Thoracic aorta (tissue), 2 donors: ENCODE data around the gene DAO. TPM values are rescaled to one million over a fixed set of nuclear protein-coding genes. Genes with fewer than 3 reads are reported as not detected.

Experiments
- ATAC-seq: fragments of 150-250 bp; one replicate; pipeline ENCODE4 v1.8.0; 2017; ENCODE audit warnings: low read depth; ENCODE audit not compliant: insufficient number of reproducible peaks, low FRiP score
- DNase-seq: peaks from one replicate; pipeline ENCODE4 v3.0.0-alpha.2; 2020; ENCODE audit warnings: low spot score
- H3K27ac ChIP-seq, 2 donors: fragments of 200-600 bp; sonication (generic); 1 replicate in 1 of 2; 2 replicates in 1 of 2; pipeline ENCODE4 v1.5.1; 2016; ENCODE audit warnings: mild to moderate bottlenecking in 2 of 2, moderate library complexity in 2 of 2
- H3K27me3 ChIP-seq: fragments of 200-600 bp; sonication (generic); replicated peaks from 2 replicates; pipeline ENCODE4 v1.6.0; 2016; ENCODE audit warnings: mild to moderate bottlenecking; ENCODE audit not compliant: insufficient read depth
- H3K36me3 ChIP-seq: fragments of 200-600 bp; sonication (generic); one replicate; pipeline ENCODE4 v1.5.1; 2016
- H3K4me1 ChIP-seq, 2 donors: fragments of 200-600 bp; sonication (generic); 1 replicate in 1 of 2; 2 replicates in 1 of 2; pipeline versions ENCODE4 v1.5.1 to v1.6.0; 2016; ENCODE audit warnings: low read depth in 2 of 2, mild to moderate bottlenecking in 1 of 2; ENCODE audit not compliant: control insufficient read depth in 1 of 2
- H3K4me3 ChIP-seq: fragments of 200-600 bp; sonication (generic); 2 replicates; pipeline ENCODE4 v1.5.1; 2016; ENCODE audit warnings: mild to moderate bottlenecking
- H3K9me3 ChIP-seq: fragments of 200-600 bp; sonication (generic); 2 replicates; pipeline ENCODE4 v1.5.1; 2016
- total RNA-seq, 2 donors: library from RNA; depleted of rRNA; stranded (reverse); fragments of >200 nt; gene quantifications; one replicate each; pipeline versions ENCODE4 v1.1.0 to v1.2.3, GENCODE V29; 2016
- TF ChIP-seq, protein P1 (sequence below): fragments of 200-600 bp; sonication (generic); IDR thresholded peaks from one replicate; pipeline ENCODE4 v1.5.1; 2019; ENCODE audit warnings: antibody characterized with exemption

The DAO gene
- total RNA-seq, 2 donors from 2014 or later = not detected

DNA sequence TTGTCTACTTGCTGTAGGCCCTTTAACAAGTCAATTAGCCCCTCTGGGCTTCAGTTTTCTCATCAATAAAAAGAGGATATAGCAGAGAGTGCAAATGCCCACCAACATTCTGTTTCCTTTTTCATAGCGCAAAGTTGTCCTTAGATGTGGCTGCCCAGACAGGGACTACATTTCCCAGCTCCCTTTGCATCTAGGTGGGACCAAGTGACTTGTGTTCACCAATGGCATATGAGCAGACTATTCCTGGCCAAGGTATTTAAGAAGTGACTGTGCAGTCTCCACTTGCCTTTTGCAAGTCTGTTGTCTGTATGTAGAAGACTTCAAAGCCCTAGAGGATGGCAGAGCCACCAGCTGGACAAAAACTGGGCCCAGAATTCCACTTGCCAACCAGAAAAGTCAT lies 59.7 kb downstream of the DAO start:
- H3K27me3 ChIP-seq = no peaks in the 10 kb centered on the region
- no peaks in the 10 kb centered on the region for H3K4me1 ChIP-seq
- H3K4me3 ChIP-seq = no peak overlapping the region
- H3K36me3 ChIP-seq = no peaks in the 10 kb centered on the region
- no peak overlapping the region for H3K27ac ChIP-seq
- DNase-seq (no peak), ATAC-seq (no peak)
- no peaks in the 10 kb centered on the region for H3K9me3 ChIP-seq
- TF ChIP-seq, protein P1, sequence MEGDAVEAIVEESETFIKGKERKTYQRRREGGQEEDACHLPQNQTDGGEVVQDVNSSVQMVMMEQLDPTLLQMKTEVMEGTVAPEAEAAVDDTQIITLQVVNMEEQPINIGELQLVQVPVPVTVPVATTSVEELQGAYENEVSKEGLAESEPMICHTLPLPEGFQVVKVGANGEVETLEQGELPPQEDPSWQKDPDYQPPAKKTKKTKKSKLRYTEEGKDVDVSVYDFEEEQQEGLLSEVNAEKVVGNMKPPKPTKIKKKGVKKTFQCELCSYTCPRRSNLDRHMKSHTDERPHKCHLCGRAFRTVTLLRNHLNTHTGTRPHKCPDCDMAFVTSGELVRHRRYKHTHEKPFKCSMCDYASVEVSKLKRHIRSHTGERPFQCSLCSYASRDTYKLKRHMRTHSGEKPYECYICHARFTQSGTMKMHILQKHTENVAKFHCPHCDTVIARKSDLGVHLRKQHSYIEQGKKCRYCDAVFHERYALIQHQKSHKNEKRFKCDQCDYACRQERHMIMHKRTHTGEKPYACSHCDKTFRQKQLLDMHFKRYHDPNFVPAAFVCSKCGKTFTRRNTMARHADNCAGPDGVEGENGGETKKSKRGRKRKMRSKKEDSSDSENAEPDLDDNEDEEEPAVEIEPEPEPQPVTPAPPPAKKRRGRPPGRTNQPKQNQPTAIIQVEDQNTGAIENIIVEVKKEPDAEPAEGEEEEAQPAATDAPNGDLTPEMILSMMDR = no peak

DNA sequence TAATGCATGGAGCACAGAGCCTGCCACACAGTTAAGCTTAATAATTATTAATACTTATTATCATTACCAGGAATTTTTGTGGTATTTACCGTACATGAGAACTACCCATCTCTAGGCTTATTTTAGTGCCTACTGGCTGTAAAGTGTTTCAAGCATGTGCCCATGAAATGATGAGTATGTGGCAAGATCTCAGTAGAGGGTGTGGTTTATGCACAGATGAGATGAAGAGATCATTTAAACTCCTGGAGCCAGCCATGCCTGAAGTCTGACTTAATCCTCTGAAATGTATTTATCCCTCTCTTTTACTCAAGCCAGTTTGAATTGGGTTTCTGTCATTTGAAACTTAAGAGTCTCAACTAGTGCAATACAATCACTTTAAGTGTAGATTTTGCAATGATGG lies 60.2 kb downstream of the DAO start:
- H3K4me1 ChIP-seq = no peaks in the 10 kb centered on the region
- no peak overlapping the region for H3K4me3 ChIP-seq
- no peak overlapping the region for H3K27ac ChIP-seq
- H3K36me3 ChIP-seq = no peaks in the 10 kb centered on the region
- TF ChIP-seq, protein P1 = no peak
- no peak for ATAC-seq
- no peak for DNase-seq
- no peaks in the 10 kb centered on the region for H3K27me3 ChIP-seq
- no peaks in the 10 kb centered on the region for H3K9me3 ChIP-seq

DNA sequence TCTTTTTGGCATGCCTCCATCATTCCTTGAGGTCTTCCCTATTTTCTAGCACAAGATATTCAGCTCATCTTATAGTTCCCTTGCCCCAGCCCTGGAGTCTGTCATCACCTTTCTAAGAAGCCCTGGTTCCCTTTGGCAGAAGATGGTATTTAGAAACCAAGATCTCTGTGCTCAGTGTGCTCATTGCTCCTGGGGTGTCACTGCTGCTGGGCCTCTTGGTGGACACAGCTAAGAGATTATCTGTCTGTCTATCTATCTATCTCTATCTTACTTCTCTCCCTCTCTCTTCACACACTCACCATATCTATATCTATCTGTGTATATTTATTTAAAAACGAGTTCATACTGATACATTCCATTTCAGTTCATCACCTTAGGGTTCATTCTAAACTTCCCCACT lies 67.2 kb downstream of the DAO start:
- no peak for ATAC-seq
- Histone ChIP-seq H3K9me3 (no peaks in the 10 kb centered on the region), H3K27ac (no peak overlapping the region), H3K36me3 (no peaks in the 10 kb centered on the region), H3K4me1 (peaks cover 0 to 4% of the 10 kb centered on the region in 2 donors), H3K4me3 (no peak overlapping the region), H3K27me3 (no peaks in the 10 kb centered on the region)
- DNase-seq = no peak
- TF ChIP-seq, protein P1 = no peak

DNA sequence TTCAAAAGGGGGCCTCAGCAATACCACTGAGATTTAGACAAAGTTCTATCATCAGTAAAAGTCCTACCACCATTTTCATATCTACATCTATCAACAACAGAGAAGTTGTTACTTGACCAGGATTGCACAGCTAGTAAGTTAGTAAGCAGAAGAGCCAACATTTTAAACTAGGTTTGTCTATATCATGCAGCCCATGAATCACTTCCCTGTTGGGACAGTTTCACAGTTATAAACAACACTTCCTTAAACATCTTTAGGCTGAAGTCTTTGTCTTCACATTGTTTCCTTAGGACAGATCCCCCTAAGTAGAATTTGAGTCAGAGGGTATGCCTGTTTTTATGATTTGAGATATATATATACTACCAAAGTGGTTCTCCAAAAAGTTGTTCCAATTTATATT lies 68.5 kb downstream of the DAO start:
- Histone ChIP-seq H3K27me3 (no peaks in the 10 kb centered on the region), H3K27ac (no peak overlapping the region), H3K4me3 (no peak overlapping the region), H3K4me1 (peaks cover 0 to 4% of the 10 kb centered on the region in 2 donors), H3K9me3 (no peaks in the 10 kb centered on the region), H3K36me3 (no peaks in the 10 kb centered on the region)
- TF ChIP-seq, protein P1 = no peak
- no peak for ATAC-seq
- DNase-seq = no peak

DNA sequence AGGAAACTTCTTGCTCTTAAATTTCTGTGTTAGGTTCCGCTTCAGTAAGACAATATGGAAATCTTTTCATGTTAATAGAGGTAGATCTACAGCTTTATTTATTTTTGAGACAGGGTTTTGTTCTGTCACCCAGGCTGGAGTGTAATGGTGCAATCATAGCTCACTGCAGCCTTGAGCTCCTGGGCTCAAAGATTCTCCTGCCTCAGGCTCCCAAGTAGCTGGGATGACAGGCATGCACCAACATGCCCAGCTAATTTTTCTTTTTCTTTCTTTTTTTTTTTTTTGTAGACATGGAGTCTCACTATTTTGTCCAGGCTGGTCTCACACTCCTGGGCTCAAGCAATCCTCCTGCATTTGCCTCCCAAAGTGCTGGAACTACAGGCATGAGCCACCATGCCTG lies 70.1 kb downstream of the DAO start:
- Histone ChIP-seq H3K9me3 (no peaks in the 10 kb centered on the region), H3K27me3 (no peaks in the 10 kb centered on the region), H3K4me1 (peaks cover 0 to 4% of the 10 kb centered on the region in 2 donors), H3K4me3 (no peak overlapping the region), H3K36me3 (no peaks in the 10 kb centered on the region), H3K27ac (no peak overlapping the region)
- no peak for DNase-seq
- ATAC-seq = no peak
- TF ChIP-seq, protein P1 = no peak

Other genes starting within 250 kb of the DAO start
- gene SELPLG, start 246.2 kb upstream of the DAO start, total RNA-seq = 10 to 100 TPM; 14.3 to 17.3 TPM
- gene CORO1C, start 148.6 kb upstream of the DAO start, total RNA-seq = 100 to 1,000 TPM; 157 to 208 TPM
- 10 to 100 TPM; 25.3 to 57.6 TPM for gene SSH1, start 22.5 kb upstream of the DAO start, total RNA-seq
- not detected for gene SVOP, start 141.0 kb downstream of the DAO start, total RNA-seq
- gene USP30, start 172.5 kb downstream of the DAO start, total RNA-seq = 10 to 100 TPM in 1 of 2 donors, 1 to 10 TPM in 1; 9.5 to 27.5 TPM
- gene ALKBH2, start 213.4 kb downstream of the DAO start, total RNA-seq = 10 to 100 TPM; 15.3 to 21.9 TPM
- 10 to 100 TPM in 1 of 2 donors, 1 to 10 TPM in 1; 9.1 to 11.0 TPM for gene UNG, start 217.5 kb downstream of the DAO start, total RNA-seq
- 10 to 100 TPM; 37.5 to 51.3 TPM for gene ACACB, start 236.5 kb downstream of the DAO start, total RNA-seq